Raji (cell line): Measurements from ENCODE around the gene PYCR2.

Source experiments
- POLR2A ChIP-seq: IDR thresholded peaks from 2 replicates; pipeline ENCODE4 v1.6.1; 2011; ENCODE audit warnings: low read depth, low read length, control low read depth; ENCODE audit not compliant: insufficient read depth

Gene PYCR2

GRCh38 chr1:225945564-225945963 is 21.5 kb upstream of the PYCR2 start:
- no peak for TF ChIP-seq POLR2A

GRCh38 chr1:225944951-225945350 is 20.9 kb upstream of the PYCR2 start:
- TF ChIP-seq POLR2A, result no peak

GRCh38 chr1:225944387-225944786 is 20.3 kb upstream of the PYCR2 start:
- no peak for TF ChIP-seq POLR2A

- no peak for TF ChIP-seq POLR2A
Observed at GRCh38 chr1:225943582-225943981, 19.5 kb upstream of the PYCR2 start.

- TF ChIP-seq POLR2A, result no peak
Observed at GRCh38 chr1:225942574-225942973, 18.5 kb upstream of the PYCR2 start.

- TF ChIP-seq POLR2A, result no peak
Observed at GRCh38 chr1:225941942-225942222, 17.8 kb upstream of the PYCR2 start.

GRCh38 chr1:225941187-225941941 is 17.3 kb upstream of the PYCR2 start, which contains the start of gene LEFTY2:
LEFTY2 (minus strand) TSS chr1:225941220; CDS start chr1:225941140, 80 bp downstream.
- TF ChIP-seq POLR2A, result no peak

GRCh38 chr1:225940385-225941151 is 16.5 kb upstream of the PYCR2 start:
- TF ChIP-seq POLR2A, result no peak

GRCh38 chr1:225937048-225937968 is 13.3 kb upstream of the PYCR2 start:
- no peak for TF ChIP-seq POLR2A

GRCh38 chr1:225936523-225936922 is 12.5 kb upstream of the PYCR2 start:
- no peak for TF ChIP-seq POLR2A

- TF ChIP-seq POLR2A, result no peak
Observed at GRCh38 chr1:225934711-225935110, 10.7 kb upstream of the PYCR2 start.

- TF ChIP-seq POLR2A, result no peak
Observed at GRCh38 chr1:225933072-225933471, 9.0 kb upstream of the PYCR2 start.

- no peak for TF ChIP-seq POLR2A
Observed at GRCh38 chr1:225931270-225932136, 7.5 kb upstream of the PYCR2 start.

- no peak for TF ChIP-seq POLR2A
Observed at GRCh38 chr1:225930566-225930965, 6.5 kb upstream of the PYCR2 start.
